ENCODE data around the gene PCDHGC3.
A peak's percentile ranks its signal among the peaks of the same experiment; 100 is the strongest.

PCDHGC3 gene

DNA sequence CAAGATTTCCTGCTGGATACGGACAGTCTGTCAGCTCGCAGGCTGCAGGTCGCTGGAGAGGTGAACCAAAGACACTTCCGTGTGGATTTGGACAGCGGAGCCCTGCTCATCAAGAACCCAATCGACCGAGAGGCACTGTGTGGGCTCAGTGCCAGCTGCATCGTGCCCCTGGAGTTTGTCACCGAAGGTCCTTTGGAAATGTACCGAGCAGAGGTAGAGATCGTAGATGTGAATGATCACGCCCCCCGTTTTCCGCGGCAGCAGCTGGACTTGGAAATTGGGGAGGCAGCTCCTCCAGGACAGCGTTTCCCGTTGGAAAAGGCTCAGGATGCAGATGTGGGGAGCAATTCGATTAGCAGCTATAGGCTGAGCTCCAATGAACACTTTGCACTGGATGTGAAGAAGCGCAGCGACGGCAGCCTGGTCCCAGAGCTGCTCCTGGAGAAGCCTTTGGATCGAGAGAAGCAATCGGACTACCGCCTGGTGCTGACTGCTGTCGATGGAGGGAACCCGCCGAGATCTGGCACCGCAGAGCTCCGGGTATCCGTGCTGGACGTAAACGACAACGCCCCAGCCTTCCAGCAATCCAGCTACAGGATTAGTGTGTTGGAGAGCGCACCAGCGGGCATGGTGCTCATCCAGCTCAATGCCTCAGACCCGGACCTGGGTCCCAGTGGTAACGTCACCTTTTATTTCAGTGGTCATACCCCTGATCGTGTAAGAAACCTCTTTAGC is 9.7 kb downstream of the PCDHGC3 start:
- DNase-seq: no peak

DNA sequence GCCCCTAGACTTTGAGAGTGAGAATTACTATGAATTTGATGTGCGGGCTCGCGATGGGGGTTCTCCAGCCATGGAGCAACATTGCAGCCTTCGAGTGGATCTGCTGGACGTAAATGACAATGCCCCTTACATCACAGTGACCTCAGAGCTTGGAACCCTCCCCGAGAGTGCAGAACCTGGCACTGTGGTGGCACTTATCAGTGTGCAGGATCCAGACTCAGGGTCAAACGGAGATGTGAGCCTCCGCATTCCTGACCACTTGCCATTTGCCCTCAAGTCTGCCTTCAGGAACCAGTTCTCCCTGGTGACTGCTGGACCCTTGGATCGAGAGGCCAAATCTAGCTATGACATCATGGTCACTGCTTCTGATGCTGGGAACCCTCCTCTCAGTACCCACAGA is 10.3 kb downstream of the PCDHGC3 start:
- no peak for DNase-seq

DNA sequence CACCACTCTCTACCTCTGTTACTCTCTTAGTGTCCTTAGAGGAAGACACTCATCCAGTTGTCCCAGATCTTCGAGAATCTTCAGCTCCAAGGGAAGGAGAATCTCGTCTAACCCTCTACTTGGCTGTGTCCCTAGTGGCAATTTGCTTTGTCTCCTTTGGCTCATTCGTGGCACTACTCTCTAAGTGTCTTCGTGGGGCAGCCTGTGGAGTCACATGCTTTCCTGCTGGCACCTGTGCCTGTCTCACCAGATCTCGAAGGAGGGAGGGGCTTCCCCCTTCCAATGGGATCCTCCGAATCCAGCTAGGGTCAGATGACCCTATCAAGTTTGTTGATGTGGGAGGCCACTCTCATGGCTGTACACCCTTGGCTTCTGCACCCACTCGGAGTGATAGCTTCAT is 11.4 kb downstream of the PCDHGC3 start:
- DNase-seq: no peak

DNA sequence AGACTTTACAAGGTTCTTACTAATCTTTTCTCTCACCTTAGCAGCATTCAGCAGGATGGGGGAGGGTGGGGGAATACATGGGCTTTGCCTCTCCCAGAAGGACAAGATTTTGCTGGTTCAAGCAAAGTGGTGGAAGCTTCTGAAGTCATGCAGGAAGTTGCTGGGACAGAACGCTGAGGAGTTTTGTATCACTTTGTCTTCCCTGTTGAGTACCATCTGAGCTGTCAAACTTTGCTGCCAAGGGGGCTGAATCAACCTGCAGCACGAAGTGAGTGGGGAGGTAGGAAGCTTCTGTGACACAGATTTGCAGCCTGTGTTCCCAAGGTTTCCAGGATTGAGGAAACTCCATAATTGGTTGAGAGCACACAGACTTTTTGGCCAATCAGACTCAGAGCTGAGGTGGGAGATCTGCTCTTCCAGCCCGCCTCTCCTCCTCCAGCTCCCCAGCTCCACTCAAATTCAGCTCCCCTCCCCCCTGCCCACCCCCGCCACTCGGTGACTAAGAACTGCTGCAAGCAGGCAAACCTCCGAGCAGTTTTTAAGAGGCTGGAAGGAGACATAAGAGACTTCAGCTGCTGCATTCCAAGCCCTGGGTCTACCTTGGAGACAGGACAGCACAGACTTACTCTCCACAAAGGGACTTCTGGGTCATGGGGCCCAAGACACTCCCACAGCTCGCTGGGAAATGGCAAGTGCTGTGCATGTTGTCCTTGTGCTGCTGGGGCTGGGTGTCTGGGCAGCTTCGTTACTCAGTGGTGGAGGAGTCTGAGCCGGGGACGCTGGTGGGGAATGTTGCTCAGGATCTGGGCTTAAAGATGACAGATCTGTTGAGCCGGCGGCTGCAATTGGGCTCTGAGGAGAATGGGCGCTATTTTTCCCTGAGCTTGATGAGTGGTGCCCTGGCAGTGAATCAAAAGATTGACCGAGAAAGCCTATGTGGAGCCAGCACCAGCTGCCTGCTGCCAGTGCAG is 13.1 kb downstream of the PCDHGC3 start, which contains the start of gene PCDHGC5:
Gene PCDHGC5 (plus strand): TSS at position 491 of the 971 bp plus-strand sequence. CDS start 160 bp downstream, at position 651.
- DNase-seq: no peak

- DNase-seq: no peak
Observed at GRCh38 chr5:141489841-141490240, 14.1 kb downstream of the PCDHGC3 start.

DNA sequence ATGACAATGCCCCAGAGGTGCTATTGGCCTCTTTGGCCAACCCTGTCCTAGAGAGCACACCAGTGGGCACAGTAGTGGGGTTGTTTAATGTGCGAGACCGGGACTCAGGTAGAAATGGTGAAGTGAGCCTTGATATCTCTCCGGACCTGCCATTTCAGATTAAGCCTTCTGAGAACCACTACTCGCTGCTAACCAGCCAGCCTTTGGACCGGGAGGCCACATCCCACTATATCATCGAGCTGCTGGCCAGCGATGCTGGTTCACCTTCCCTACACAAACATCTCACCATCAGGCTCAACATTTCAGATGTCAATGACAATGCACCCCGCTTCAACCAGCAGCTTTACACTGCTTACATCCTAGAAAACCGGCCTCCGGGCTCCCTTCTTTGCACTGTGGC is 14.5 kb downstream of the PCDHGC3 start:
- DNase-seq: no peak

DNA sequence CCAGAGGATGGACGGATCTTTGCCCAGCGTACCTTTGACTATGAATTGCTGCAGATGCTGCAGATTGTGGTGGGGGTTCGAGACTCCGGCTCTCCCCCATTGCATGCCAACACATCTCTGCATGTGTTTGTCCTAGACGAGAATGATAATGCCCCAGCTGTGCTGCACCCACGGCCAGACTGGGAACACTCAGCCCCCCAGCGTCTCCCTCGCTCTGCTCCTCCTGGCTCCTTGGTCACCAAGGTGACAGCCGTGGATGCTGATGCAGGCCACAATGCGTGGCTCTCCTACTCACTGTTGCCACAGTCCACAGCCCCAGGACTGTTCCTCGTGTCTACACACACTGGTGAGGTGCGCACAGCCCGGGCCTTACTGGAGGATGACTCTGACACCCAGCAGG is 15.0 kb downstream of the PCDHGC3 start:
- DNase-seq: no peak

DNA sequence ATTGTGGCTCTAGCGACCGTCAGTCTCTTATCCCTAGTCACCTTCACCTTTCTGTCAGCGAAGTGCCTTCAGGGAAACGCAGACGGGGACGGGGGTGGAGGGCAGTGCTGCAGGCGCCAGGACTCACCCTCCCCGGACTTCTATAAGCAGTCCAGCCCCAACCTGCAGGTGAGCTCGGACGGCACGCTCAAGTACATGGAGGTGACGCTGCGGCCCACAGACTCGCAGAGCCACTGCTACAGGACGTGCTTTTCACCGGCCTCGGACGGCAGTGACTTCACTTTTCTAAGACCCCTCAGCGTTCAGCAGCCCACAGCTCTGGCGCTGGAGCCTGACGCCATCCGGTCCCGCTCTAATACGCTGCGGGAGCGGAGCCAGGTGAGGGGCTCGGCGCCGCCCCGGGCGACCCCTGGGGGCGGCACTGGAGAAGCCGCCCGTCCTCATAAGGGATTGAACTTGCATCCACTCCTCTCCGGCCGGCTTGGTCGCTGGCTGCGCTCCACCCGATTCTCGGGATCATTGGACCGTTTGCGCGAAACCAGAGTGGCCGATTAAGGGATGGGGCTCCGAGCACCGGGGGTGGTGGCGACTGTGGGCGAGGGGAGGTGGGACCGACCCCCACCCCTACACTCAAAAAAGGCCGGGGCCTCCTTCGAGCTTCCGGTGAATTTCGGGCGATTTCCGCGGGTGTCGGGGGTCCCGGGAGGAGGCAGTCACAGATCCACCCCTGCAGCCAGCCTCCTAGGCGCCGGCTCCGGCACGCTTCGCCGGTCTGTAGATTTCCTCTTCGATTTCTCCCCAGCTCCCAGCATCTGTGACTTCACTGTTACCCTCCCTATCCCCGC is 15.8 kb downstream of the PCDHGC3 start:
- no peak for DNase-seq

GRCh38 chr5:141492168-141492885 is 16.6 kb downstream of the PCDHGC3 start:
- no peak for DNase-seq

GRCh38 chr5:141493500-141494422 is 18.0 kb downstream of the PCDHGC3 start:
- no peak for DNase-seq

GRCh38 chr5:141494761-141495452 is 19.1 kb downstream of the PCDHGC3 start:
- DNase-seq: no peak

DNA sequence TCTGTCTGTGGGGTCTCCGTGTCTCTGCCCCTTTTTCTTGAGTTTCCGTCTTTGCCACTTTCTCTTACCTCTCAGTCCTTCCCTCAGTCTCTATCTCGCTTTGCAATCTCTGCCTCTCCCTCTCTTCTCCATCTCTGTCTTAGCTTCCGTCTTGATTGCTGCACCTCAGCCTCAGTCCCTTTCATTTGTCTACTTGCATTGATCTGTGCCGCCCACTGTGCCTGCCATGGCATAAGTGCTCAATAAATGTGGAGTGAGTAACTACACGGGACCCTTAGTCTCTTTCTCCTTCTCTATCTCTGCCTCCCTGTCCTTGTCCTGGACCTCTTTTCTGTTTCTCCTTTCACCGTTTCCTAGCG is 19.7 kb downstream of the PCDHGC3 start:
- DNase-seq: no peak

GRCh38 chr5:141496038-141496437 is 20.3 kb downstream of the PCDHGC3 start:
- peak; percentile 73 for DNase-seq

DNA sequence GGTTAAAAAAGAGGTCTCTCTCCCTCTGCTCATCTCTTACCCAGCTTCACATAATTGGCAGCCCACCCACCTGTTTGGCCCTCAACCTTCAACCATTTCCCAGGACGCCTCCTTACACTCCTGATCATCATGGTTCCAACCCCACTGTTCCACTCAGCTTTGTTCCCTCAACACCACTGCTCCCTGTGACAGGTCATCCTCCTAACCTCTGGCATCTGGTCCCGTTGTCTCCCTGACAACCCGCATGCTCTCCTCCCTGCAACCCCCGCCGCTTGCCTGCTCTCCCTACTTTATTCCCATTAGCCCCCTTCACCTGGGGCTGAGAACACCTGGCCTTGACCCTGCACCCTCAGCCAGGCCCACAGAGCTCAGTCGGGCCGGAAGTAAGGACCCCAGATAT is 26.0 kb downstream of the PCDHGC3 start:
- no peak for DNase-seq

DNA sequence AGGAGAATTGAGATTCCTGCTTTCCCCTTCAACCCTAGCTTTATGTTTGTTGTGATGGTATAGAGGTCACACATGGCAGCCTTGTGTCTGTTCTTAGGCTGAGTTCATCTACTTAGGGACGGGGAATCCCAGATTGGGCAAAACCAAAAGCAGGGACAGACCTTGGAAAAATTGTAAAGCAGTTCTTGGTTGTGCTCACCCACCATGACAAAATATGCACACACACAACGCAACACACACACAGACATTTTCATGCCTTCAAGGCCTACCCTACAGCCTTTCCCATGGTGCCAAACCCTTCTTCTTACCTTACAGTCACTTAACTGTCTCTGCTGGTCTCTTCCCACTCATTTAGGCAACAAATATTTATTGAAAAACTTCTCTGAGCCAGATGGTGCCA is 27.9 kb downstream of the PCDHGC3 start:
- DNase-seq: no peak

DNA sequence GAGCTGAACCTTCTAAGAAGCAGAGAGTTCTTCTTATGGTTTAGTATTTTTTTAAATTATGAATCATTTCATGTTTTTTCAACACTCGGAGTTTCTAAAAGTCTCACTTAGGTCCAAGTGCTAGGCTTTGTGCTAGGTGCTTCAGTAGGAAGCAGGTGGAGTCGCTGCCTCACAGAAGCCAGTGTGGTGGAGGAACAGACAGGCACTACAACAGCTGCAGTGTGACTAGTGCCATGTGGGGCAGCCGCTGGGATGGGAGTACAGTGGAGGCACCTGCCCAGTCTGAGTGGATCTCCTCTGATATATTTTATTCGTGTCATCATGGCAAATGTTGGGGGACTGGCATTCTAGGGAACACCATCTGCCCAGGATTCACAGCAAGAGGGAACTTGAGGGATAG is 28.4 kb downstream of the PCDHGC3 start:
- DNase-seq: no peak

DNA sequence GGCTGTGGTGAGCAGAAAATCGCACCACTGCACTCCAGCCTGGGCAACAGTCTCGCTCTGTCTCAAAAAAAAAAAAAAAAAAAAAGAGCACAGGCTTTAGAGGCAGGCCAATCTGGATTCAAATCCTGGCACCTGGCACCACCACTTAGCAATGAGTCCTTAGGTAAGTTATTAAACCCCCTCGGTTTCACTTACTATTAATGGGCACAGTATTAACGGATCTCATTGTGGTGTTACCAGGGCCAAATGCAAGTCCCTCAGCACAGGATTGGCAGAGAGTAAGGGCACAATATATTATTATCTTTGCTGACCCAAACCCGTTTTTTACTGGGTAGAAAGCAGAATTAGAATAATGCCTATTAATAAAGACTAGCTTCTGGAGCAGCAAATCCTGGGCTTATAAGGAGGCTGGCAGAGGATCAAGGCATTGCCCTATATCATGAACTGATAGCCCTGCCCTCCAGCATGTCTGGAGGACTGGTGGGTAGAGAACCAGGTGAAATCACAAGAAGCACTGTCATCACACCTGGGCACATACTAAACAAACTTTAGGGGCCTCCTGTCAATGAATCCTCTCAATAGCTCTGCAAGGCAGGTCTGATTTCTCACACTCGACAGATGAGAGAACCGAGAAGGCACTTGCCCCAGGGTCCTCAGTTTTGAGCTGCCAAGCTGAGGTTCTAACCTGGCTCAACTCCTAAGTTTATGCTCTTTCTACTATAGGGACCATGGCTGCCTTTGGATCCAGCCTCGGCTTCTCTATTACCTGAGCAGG is 30.8 kb downstream of the PCDHGC3 start:
- no peak for DNase-seq

GRCh38 chr5:141507387-141508091 is 31.8 kb downstream of the PCDHGC3 start:
- DNase-seq: peak; percentile 90

- DNase-seq: no peak
Observed at GRCh38 chr5:141508440-141508797, 32.7 kb downstream of the PCDHGC3 start.
